CD4-positive, alpha-beta T cell treated with Interleukin-6 at 100 ng/mL for 8 hours (primary cell): Measurements from ENCODE around the gene RYR3.

Source experiments
- DNase-seq: peaks from one replicate; pipeline ENCODE4 v3.0.0-alpha.2; 2020; ENCODE audit warnings: mixed read lengths, low spot score

The RYR3 gene

GRCh38 chr15:33384307-33384706 is 73.5 kb downstream of the RYR3 start:
- no peak for DNase-seq

DNA sequence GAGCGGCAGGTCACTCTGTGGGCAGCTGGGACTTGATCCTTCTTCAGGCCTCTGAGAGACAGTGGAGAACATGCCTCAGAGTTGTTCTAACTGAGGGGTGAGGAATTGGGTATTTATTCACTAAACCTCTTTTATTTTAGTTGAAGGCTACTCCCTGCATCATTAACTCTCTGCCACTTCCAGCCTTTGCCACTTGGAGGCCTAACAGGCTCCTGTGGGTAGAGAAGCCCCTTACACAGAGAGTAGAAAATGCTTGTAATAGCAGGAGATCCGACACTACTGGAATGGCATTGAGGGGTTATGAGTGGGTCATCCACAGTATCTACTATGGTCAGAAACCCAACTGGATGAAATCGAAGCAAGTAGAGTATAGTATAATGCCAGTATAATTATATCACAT is 81.7 kb downstream of the RYR3 start:
- DNase-seq, result no peak

GRCh38 chr15:33393546-33393945 is 82.8 kb downstream of the RYR3 start:
- no peak for DNase-seq

DNA sequence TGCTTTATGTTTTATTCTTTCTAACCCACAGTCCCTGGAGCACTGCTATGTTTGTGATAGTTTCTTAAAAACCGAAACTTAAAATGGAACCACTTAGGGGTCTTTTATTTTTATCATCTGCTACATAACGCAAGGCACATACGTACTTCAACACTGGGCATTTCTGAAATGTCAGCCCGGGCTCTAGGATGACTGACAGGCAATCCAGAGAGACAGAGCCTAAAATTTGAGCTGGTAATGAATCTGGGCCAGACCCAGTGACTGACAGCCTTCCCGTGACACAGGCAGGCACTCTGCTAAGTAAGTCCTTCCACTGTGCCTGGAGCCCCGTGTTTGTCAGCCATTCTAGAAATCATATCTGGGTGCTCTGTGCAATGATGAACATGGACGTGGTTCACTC is 84.6 kb downstream of the RYR3 start:
- DNase-seq, result no peak

- DNase-seq, result no peak
Measured at GRCh38 chr15:33395846-33396245, 85.1 kb downstream of the RYR3 start.

GRCh38 chr15:33396475-33396874 is 85.7 kb downstream of the RYR3 start:
- no peak for DNase-seq

- no peak for DNase-seq
Measured at GRCh38 chr15:33398555-33398954, 87.8 kb downstream of the RYR3 start.

- no peak for DNase-seq
Measured at GRCh38 chr15:33400941-33401340, 90.2 kb downstream of the RYR3 start.

- DNase-seq, result no peak
Measured at GRCh38 chr15:33402600-33402999, 91.8 kb downstream of the RYR3 start.

GRCh38 chr15:33405096-33405495 is 94.3 kb downstream of the RYR3 start:
- DNase-seq, result no peak

GRCh38 chr15:33411596-33412540 is 101.1 kb downstream of the RYR3 start:
- DNase-seq, result no peak

DNA sequence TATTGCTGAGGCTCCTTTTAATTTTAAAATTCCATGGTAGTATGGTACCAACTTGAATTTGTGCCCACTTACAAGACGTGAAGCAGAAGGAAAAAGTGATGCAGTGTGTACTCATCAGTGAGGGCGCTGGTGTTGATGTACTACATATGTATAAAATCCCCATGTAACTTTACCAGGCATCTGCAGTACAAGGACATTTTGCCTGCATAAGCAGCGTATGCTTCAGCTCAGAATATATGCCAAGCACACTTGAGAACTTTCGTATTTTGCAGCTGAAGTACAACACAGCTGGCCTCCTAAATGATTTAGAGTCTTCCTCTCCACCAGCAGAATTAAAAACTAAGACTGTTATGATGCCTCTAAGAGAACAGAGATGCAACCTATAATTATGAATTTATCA is 108.9 kb downstream of the RYR3 start:
- DNase-seq, result no peak

DNA sequence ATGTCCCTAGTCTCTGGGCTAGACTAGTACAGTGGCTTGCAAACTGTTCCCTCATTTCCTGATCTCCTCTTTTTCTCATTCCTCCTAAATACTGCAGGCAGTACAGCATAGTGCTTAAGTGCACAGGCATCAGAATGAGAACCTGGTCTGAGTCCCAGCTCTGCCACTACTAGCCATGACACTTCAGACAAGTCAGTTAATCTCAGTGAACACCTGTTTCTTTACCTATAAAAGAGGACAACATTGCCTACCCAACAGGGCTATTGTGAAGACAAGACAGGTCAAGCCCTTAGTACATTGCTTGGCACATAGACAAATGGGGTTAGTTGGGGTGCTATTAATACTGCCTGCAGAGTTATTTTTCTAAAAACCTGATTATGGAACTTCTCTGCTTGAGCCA is 113.3 kb downstream of the RYR3 start:
- no peak for DNase-seq

DNA sequence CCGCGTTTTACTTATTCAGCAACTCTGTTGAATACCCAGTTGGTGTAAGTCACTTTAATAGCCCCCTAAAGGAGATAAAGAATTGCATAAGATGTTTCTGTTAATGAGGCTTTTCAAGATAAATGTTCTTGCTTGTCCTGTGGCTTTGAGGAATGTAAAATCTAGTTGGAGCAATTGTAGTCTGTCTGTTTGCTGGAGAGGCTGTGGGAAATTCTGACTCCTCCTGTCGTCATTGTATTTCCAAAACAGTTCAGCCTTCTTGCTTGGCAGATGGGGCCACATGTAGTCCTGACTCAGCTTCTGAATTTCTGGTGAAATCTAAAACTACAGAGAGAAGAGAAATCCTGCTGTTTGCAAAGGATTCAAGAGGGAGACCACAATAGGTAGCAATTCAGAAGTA is 114.4 kb downstream of the RYR3 start:
- no peak for DNase-seq

- DNase-seq, result no peak
Measured at GRCh38 chr15:33430577-33430976, 119.8 kb downstream of the RYR3 start.

- no peak for DNase-seq
Measured at GRCh38 chr15:33433821-33434220, 123.1 kb downstream of the RYR3 start.

GRCh38 chr15:33438396-33438795 is 127.6 kb downstream of the RYR3 start:
- no peak for DNase-seq

DNA sequence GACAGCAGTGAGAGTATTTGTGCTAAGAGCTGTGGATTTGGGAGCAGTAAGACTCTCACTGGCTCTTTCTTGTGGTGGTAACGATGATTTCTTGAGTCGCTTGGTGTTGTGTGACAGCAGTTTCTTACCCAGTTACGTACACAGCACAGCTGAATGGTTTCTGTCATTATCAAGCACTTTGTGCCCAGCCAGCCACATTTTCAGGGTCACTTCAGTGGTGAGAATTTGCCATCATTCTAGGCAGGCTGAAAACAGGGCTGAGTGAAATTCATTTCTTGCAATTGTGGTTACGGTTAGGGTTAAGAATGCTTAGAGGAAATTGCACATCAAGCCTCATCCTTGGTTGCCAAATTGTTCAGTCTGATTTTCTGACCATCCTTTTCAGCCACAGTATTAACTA is 130.1 kb downstream of the RYR3 start:
- no peak for DNase-seq

DNA sequence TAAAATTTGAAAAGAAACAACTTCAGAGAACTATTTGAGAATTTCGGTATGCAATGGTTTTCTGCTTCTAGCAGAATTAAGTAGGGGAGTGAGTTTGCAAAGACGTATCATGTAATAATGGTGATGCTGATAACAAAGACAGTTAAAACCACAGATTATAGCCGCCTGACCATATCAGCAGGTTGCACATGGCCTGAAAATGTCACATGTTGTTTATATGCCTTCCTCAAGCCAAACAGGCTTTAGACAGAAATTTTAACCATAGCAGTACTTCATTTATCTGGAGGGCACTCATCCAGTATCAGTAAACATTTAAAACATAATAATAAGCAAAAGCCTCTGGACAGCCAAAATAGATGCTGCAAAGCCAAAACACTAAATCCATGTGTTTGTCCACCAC is 131.7 kb downstream of the RYR3 start:
- no peak for DNase-seq

- DNase-seq, result no peak
Measured at GRCh38 chr15:33443708-33444107, 132.9 kb downstream of the RYR3 start.

DNA sequence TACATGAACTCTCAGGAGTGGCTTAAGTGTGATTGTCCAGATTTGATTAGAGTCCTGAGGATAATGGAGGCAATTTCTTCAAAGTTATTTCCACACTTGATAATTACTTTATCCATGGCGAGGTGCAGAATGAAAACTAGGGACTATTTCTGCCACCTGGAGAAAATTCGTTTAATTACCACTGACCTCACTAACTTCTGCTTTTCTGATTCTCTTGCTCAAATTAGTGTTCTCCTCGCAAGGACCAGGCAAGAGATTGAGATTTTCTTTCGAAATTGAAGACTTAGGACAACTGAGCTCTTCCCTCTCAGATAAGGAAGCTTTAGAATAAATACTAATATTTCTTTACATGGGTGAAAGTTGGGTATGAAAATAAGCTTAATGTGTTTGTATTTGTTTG is 135.2 kb downstream of the RYR3 start:
- DNase-seq, result no peak

DNA sequence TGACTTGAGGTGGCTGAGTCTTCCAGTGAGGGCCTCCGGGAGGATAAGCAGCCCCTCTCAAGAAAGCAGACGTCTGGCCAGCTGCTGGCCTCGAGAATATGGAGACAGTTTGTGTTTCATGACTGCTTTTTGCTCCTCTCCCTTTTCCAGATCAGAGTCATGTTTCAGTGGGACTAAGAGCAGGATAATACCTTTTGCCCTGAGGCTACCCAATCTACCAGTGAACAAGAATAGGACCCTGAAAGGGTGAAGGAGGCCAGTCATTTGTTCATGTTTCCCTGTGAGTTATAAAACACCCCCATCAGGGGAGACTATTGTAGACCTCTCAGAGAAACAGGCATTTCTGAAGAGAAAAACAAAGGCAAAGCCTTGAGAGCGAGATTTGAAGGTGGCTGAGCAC is 137.4 kb downstream of the RYR3 start:
- DNase-seq, result no peak

DNA sequence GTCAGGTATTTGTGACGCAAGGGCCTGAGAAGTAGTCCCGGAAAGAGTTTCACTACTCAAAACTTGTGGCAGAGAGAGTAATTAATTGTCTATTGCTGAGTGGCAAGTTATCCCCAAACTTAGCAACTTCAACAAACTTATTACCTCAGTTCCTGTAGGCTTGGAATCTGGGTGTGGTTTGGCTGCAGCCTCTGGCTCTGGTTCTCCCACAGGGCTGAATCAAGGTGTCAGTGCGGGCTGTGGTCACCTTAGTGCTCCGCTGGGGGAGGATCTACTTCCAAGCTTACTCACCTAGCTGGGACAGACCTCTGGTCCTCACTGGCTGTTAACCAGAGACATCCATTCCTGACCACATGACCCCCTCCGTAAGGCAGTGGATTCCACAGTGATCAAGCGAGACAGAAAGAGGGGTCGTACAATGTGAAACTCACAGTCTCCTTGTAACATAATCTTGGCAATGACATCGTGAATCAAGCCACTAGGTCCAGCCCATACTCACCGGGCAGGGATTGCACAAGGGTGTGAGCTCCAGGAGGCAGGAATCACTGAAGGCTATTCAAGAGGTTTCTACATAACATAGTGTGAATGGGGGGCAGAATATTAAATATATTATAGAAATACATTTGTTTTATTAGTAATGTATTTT is 138.3 kb downstream of the RYR3 start:
- no peak for DNase-seq

- DNase-seq, result no peak
Measured at GRCh38 chr15:33449810-33450209, 139.0 kb downstream of the RYR3 start.
